ENCODE results near the gene GAPVD1.
"Not testable (repeated sequence)": the region's sequence is repeated elsewhere in the genome, so short reads cannot be mapped to it uniquely, and the experiment has no call there.

The GAPVD1 gene

GRCh38 chr9:125246261-125246667, 15.4 kb upstream of the GAPVD1 start:
- DNase-seq (ENCODE audit: low read depth), result no peak

GRCh38 chr9:125254231-125254630, 7.4 kb upstream of the GAPVD1 start:
- DNase-seq (ENCODE audit: low read depth), result no peak

- DNase-seq (ENCODE audit: low read depth), result no peak
These were observed 5.7 kb upstream of the GAPVD1 start for GRCh38 chr9:125255781-125256391.

- DNase-seq (ENCODE audit: low read depth), result no peak
These were observed 3.4 kb upstream of the GAPVD1 start for GRCh38 chr9:125258160-125258785.

- no peak for DNase-seq (ENCODE audit: low read depth)
These were observed 2.6 kb upstream of the GAPVD1 start for GRCh38 chr9:125258832-125259534.

- DNase-seq (ENCODE audit: low read depth), result no peak
These were observed 1.1 kb upstream of the GAPVD1 start for GRCh38 chr9:125260561-125260960.

- DNase-seq (ENCODE audit: low read depth), result no peak
These were observed 817 bp downstream of the GAPVD1 start for GRCh38 chr9:125262294-125262991.

GRCh38 chr9:125264068-125264467, 2.4 kb downstream of the GAPVD1 start:
- DNase-seq (ENCODE audit: low read depth), result not testable (repeated sequence)

GRCh38 chr9:125268394-125269013, 6.9 kb downstream of the GAPVD1 start:
- no peak for DNase-seq (ENCODE audit: low read depth)

GRCh38 chr9:125269014-125269397, 7.4 kb downstream of the GAPVD1 start:
- DNase-seq (ENCODE audit: low read depth), result no peak

GRCh38 chr9:125271081-125271480, 9.5 kb downstream of the GAPVD1 start:
- DNase-seq (ENCODE audit: low read depth), result no peak

- DNase-seq (ENCODE audit: low read depth), result no peak
These were observed 11.1 kb downstream of the GAPVD1 start for GRCh38 chr9:125272697-125273096.

- DNase-seq (ENCODE audit: low read depth), result no peak
These were observed 15.1 kb downstream of the GAPVD1 start for GRCh38 chr9:125276771-125277170.

GRCh38 chr9:125277411-125277810, 15.8 kb downstream of the GAPVD1 start:
- DNase-seq (ENCODE audit: low read depth), result no peak

GRCh38 chr9:125280945-125281344, 19.3 kb downstream of the GAPVD1 start:
- DNase-seq (ENCODE audit: low read depth), result no peak

- no peak for DNase-seq (ENCODE audit: low read depth)
These were observed 23.2 kb downstream of the GAPVD1 start for GRCh38 chr9:125284855-125285254.

- DNase-seq (ENCODE audit: low read depth), result not testable (repeated sequence)
These were observed 25.4 kb downstream of the GAPVD1 start for GRCh38 chr9:125286935-125287433.

GRCh38 chr9:125293134-125293533, 31.5 kb downstream of the GAPVD1 start:
- no peak for DNase-seq (ENCODE audit: low read depth)

GRCh38 chr9:125295657-125296056, 34.0 kb downstream of the GAPVD1 start:
- no peak for DNase-seq (ENCODE audit: low read depth)

GRCh38 chr9:125296843-125297372, 35.3 kb downstream of the GAPVD1 start:
- no peak for DNase-seq (ENCODE audit: low read depth)

- DNase-seq (ENCODE audit: low read depth), result no peak
These were observed 36.3 kb downstream of the GAPVD1 start for GRCh38 chr9:125297917-125298316.

GRCh38 chr9:125302241-125302640, 40.6 kb downstream of the GAPVD1 start:
- DNase-seq (ENCODE audit: low read depth), result no peak

Measured in activated T-cell treated with anti-CD3 and anti-CD28 coated beads for 24 hours (primary cell).